Astrocyte (in vitro differentiated cells and primary cell): ENCODE results near the gene GAL3ST1. TPM values are rescaled to one million over a fixed set of nuclear protein-coding genes. Genes with fewer than 3 reads are reported as not detected.

Source experiments
- DNase-seq: peaks from one replicate; pipeline ENCODE4 v3.0.0-alpha.2; 2010; ENCODE audit warnings: low read depth
- FAIRE-seq: peaks from 2 replicates; lab custom pipeline; 2011; peaks lifted over from hg19 to GRCh38; lab: Jason Lieb, UNC
- H2AFZ ChIP-seq: 2 replicates; pipeline ENCODE4 v1.6.0; 2012; ENCODE audit warnings: low read depth, low read length, inconsistent platforms
- H3K27ac ChIP-seq: 2 replicates; pipeline ENCODE4 v1.5.1; 2011; ENCODE audit warnings: low read depth, low read length, inconsistent platforms
- H3K27me3 ChIP-seq: 2 replicates; pipeline ENCODE4 v1.6.0; 2011; ENCODE audit warnings: low read length, inconsistent platforms; ENCODE audit not compliant: insufficient read depth
- H3K36me3 ChIP-seq: 2 replicates; pipeline ENCODE4 v1.5.1; 2011; ENCODE audit warnings: low read length, inconsistent platforms; ENCODE audit not compliant: insufficient read depth
- H3K4me1 ChIP-seq: 2 replicates; pipeline ENCODE4 v1.5.1; 2011; ENCODE audit warnings: low read length, inconsistent platforms; ENCODE audit not compliant: insufficient read depth
- H3K4me2 ChIP-seq: 2 replicates; pipeline ENCODE4 v1.6.0; 2012; ENCODE audit warnings: low read length, inconsistent platforms
- H3K4me3 ChIP-seq: 2 replicates; pipeline ENCODE4 v1.5.1; 2011; ENCODE audit warnings: low read depth, mild to moderate bottlenecking, low read length, inconsistent platforms; ENCODE audit not compliant: insufficient read depth
- H3K79me2 ChIP-seq: 2 replicates; pipeline ENCODE4 v1.6.0; 2012; ENCODE audit warnings: mild to moderate bottlenecking, low read length, inconsistent platforms; ENCODE audit not compliant: insufficient read depth
- H3K9ac ChIP-seq: 2 replicates; pipeline ENCODE4 v1.6.0; 2012; ENCODE audit warnings: mild to moderate bottlenecking, low read length, inconsistent platforms
- H3K9me3 ChIP-seq: 2 replicates; pipeline ENCODE4 v1.5.1; 2012; ENCODE audit warnings: low read depth, mild to moderate bottlenecking, low read length, inconsistent platforms; ENCODE audit not compliant: insufficient read depth
- H4K20me1 ChIP-seq: 2 replicates; pipeline ENCODE4 v1.6.0; 2012; ENCODE audit warnings: low read length, inconsistent platforms; ENCODE audit not compliant: insufficient read depth
- H3K27ac Mint-ChIP-seq: one replicate; pipeline ENCODE4 v1.8.0; 2021; ENCODE audit warnings: mild to moderate bottlenecking, mixed read lengths; ENCODE audit not compliant: unreplicated experiment
- H3K27me3 Mint-ChIP-seq: one replicate; pipeline ENCODE4 v1.8.0; 2021; ENCODE audit warnings: low read depth, mixed read lengths; ENCODE audit not compliant: unreplicated experiment
- H3K36me3 Mint-ChIP-seq: one replicate; pipeline ENCODE4 v1.8.0; 2021; ENCODE audit warnings: low read depth, mixed read lengths; ENCODE audit not compliant: unreplicated experiment
- H3K4me1 Mint-ChIP-seq: one replicate; pipeline ENCODE4 v1.8.0; 2021; ENCODE audit warnings: low read depth, mixed read lengths; ENCODE audit not compliant: unreplicated experiment
- H3K4me3 Mint-ChIP-seq: one replicate; pipeline ENCODE4 v1.8.0; 2021; ENCODE audit warnings: mild to moderate bottlenecking, moderate library complexity, mixed read lengths; ENCODE audit not compliant: unreplicated experiment
- H3K9me3 Mint-ChIP-seq: one replicate; pipeline ENCODE4 v1.8.0; 2021; ENCODE audit warnings: mild to moderate bottlenecking, mixed read lengths; ENCODE audit not compliant: unreplicated experiment
- EZH2 ChIP-seq: IDR thresholded peaks from 2 replicates; pipeline ENCODE4 v1.6.1; 2012; ENCODE audit warnings: mild to moderate bottlenecking, low read length, inconsistent platforms; ENCODE audit not compliant: insufficient read depth
- total RNA-seq: library from RNA; stranded (reverse); gene quantifications from 2 replicates; pipeline ENCODE4 v1.2.1, GENCODE V29; 2021
- TF ChIP-seq, protein P1 (sequence below): IDR thresholded peaks from 2 replicates; pipeline ENCODE4 v1.5.1; 2011; ENCODE audit warnings: low read depth, mild to moderate bottlenecking, inconsistent platforms, low read length, moderate library complexity; ENCODE audit not compliant: insufficient read depth

GAL3ST1 gene
- total RNA-seq, 1 donor from 2014 or later: 3.4 TPM

DNA sequence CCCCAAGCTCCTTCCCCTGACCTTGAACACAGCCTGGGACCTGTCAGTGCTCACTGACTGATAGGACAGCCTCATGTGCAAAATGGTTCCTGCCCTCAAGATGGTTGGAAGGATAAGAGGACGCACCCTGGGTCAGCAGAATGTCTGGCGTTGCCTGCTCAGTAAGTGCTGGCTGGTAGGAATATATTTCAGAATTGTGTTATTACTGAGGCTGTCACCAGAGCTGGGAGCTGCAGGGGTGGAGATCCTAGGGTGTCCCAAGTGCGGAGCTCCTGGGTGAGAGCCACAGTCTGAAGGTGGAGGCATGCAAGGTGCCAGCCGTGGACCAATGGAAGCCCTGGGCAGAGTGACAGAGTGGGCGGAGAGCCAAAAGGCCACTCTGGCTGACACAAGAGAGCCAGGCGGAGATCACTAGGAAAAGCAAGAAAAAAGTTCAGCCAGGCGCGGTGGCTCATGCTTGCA is 67.9 kb downstream of the GAL3ST1 start:
- no peak overlapping the region for H3K9ac ChIP-seq
- H3K27me3 ChIP-seq: peaks cover 18% of the 10 kb centered on the region
- H3K4me1 ChIP-seq: no peaks in the 10 kb centered on the region
- no peak overlapping the region for H3K27ac ChIP-seq
- no peaks in the 10 kb centered on the region for H3K36me3 ChIP-seq
- TF ChIP-seq, protein P1, sequence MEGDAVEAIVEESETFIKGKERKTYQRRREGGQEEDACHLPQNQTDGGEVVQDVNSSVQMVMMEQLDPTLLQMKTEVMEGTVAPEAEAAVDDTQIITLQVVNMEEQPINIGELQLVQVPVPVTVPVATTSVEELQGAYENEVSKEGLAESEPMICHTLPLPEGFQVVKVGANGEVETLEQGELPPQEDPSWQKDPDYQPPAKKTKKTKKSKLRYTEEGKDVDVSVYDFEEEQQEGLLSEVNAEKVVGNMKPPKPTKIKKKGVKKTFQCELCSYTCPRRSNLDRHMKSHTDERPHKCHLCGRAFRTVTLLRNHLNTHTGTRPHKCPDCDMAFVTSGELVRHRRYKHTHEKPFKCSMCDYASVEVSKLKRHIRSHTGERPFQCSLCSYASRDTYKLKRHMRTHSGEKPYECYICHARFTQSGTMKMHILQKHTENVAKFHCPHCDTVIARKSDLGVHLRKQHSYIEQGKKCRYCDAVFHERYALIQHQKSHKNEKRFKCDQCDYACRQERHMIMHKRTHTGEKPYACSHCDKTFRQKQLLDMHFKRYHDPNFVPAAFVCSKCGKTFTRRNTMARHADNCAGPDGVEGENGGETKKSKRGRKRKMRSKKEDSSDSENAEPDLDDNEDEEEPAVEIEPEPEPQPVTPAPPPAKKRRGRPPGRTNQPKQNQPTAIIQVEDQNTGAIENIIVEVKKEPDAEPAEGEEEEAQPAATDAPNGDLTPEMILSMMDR: no peak
- TF ChIP-seq EZH2: no peak
- FAIRE-seq: no peak
- H3K4me3 Mint-ChIP-seq: no peak overlapping the region
- no peak overlapping the region for H2AFZ ChIP-seq
- no peaks in the 10 kb centered on the region for H3K9me3 Mint-ChIP-seq
- no peak overlapping the region for H3K4me3 ChIP-seq
- no peaks in the 10 kb centered on the region for H4K20me1 ChIP-seq
- DNase-seq: no peak
- H3K27ac Mint-ChIP-seq: no peak overlapping the region
- no peaks in the 10 kb centered on the region for H3K79me2 ChIP-seq
- H3K4me2 ChIP-seq: no peak overlapping the region
- no peaks in the 10 kb centered on the region for H3K9me3 ChIP-seq
- H3K27me3 Mint-ChIP-seq: peaks cover 7% of the 10 kb centered on the region
- H3K4me1 Mint-ChIP-seq: no peaks in the 10 kb centered on the region
- no peaks in the 10 kb centered on the region for H3K36me3 Mint-ChIP-seq

Other genes starting within 250 kb of the GAL3ST1 start
- 32.7 and 33.3 TPM in 2 replicates for gene TBC1D10A, start 247.7 kb downstream of the GAL3ST1 start, total RNA-seq
- gene SF3A1, start 217.8 kb downstream of the GAL3ST1 start, total RNA-seq: 134 and 139 TPM in 2 replicates
- gene CCDC157, start 217.7 kb downstream of the GAL3ST1 start, total RNA-seq: 2.9 and 3.2 TPM in 2 replicates
- gene RNF215, start 187.3 kb downstream of the GAL3ST1 start, total RNA-seq: 24.5 and 28.5 TPM in 2 replicates
- gene SEC14L2, start 177.6 kb downstream of the GAL3ST1 start, total RNA-seq: 14.5 and 19.5 TPM in 2 replicates
- 10.6 and 13.0 TPM in 2 replicates for gene MTFP1, start 148.9 kb downstream of the GAL3ST1 start, total RNA-seq
- not detected in 2 replicates for gene SEC14L3, start 102.6 kb downstream of the GAL3ST1 start, total RNA-seq
- not detected in 2 replicates for gene SEC14L4, start 69.0 kb downstream of the GAL3ST1 start, total RNA-seq
- 0.16 and 0.22 TPM in 2 replicates for gene SEC14L6, start 27.9 kb downstream of the GAL3ST1 start, total RNA-seq
- gene PES1, start 17.2 kb upstream of the GAL3ST1 start, total RNA-seq: 88.7 and 92.9 TPM in 2 replicates
- gene TCN2, start 32.5 kb upstream of the GAL3ST1 start, total RNA-seq: 2.7 and 3.8 TPM in 2 replicates
- gene SLC35E4, start 61.1 kb upstream of the GAL3ST1 start, total RNA-seq: 3.2 and 4.2 TPM in 2 replicates
- 8.6 and 10.2 TPM in 2 replicates for gene DUSP18, start 93.2 kb upstream of the GAL3ST1 start, total RNA-seq
- gene OSBP2, start 120.2 kb upstream of the GAL3ST1 start, total RNA-seq: 0.48 and 0.89 TPM in 2 replicates